Stimulated activated naive CD4-positive, alpha-beta T cell (primary cell): Measurements from ENCODE around the gene TSPAN13.

Experiments used
- DNase-seq, 6 experiments: peaks; one replicate each; lab custom pipeline; 2025; lab: John Stamatoyannopoulos, UW

Gene TSPAN13

GRCh38 chr7:16753102-16753931 is at the start of gene TSPAN13:
Gene TSPAN13, plus strand, starts transcription at chr7:16753755. Its CDS starts 213 bp downstream, at chr7:16753968.
- peak in 5 of 6 experiments; percentile 1 to 38 (median 14) for DNase-seq

DNA sequence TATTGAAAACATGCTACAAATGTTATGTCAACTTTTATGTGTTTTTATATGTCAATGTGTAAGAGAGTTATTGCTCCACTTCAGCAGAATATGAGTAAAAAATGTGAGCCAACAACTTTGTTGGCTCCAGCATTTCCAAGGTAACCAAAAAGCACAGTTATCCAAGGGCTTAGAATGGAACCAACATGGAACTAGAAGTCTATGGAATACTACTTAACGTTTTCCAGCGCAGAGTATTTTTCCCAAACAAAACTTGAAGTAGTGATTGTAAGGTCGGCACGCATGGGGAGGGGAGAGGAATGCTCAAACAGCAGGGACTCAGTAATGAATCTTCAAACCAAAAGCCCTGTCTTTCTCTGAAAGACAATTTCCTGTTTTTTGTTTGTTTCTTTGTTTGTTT is 45.0 kb upstream of the TSPAN13 start:
- no peak for DNase-seq

GRCh38 chr7:16708980-16709379 is 44.6 kb upstream of the TSPAN13 start:
- DNase-seq = no peak

- DNase-seq = no peak
These were observed 42.9 kb upstream of the TSPAN13 start for GRCh38 chr7:16710651-16711050.

DNA sequence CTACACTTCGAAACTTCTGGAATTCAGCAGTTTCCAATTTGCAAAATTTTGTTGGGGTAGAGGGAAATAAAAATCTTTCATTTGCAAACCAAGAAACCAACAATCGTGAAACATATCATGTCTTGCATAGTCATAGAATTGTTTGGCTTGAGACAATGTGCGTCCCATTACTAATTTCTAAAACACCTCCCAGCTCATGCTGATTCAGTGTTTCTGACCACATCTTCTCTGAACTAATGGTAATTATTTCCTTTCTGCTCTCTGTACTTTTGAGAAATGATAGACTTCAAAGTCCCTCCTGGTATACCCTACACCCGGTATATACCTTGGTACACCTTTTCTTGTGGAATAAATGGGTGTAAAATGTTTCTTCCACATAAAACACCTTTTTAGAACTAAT is 41.8 kb upstream of the TSPAN13 start:
- DNase-seq = no peak

DNA sequence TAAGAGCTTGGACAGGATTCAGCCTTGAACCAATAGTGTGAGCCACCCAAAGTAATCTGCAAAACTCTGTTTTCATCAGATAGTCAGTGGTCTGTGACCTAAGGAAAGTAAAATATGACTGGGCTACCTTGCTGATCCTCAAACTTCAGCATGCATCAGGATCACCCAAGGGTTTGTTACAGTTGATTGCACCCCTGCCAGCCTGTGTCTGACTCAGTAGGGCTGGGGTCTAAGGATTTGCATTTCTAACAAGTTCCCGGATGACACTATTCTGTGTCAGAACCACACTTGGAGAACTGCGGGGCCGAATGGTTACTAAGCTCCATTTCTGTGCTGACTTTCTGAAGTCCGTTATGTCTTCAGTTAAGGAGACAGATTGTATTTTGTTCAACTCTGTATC is 40.6 kb upstream of the TSPAN13 start:
- DNase-seq = no peak

GRCh38 chr7:16715928-16716327 is 37.6 kb upstream of the TSPAN13 start:
- DNase-seq = no peak

GRCh38 chr7:16718111-16718656 is 35.4 kb upstream of the TSPAN13 start:
- no peak for DNase-seq

- no peak for DNase-seq
These were observed 33.9 kb upstream of the TSPAN13 start for GRCh38 chr7:16719699-16720098.

- DNase-seq = no peak
These were observed 32.0 kb upstream of the TSPAN13 start for GRCh38 chr7:16721541-16721940.

GRCh38 chr7:16724344-16724743 is 29.2 kb upstream of the TSPAN13 start:
- DNase-seq = no peak

DNA sequence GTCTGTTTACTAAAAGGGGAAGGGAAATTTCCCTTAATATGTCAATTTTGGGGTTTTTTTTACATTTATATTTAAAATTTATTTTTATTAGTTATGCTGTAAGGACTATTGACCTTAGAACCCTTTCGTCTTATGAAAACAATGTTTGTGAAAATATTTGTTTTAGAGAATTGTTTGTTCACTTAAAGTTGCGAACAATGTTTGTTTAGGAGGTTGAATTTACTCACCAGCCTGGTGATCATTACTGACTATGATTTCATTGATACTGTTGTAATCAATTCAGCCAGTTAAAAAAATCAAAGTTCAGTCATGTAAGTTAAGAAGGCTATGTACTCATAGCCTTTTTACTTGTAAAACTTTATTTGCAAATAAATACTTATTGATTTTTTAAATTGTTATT is 27.4 kb upstream of the TSPAN13 start:
- no peak for DNase-seq

GRCh38 chr7:16727736-16728135 is 25.8 kb upstream of the TSPAN13 start:
- DNase-seq = no peak

- DNase-seq = no peak
These were observed 24.7 kb upstream of the TSPAN13 start for GRCh38 chr7:16728811-16729210.

- DNase-seq = no peak
These were observed 24.0 kb upstream of the TSPAN13 start for GRCh38 chr7:16729541-16729940.

DNA sequence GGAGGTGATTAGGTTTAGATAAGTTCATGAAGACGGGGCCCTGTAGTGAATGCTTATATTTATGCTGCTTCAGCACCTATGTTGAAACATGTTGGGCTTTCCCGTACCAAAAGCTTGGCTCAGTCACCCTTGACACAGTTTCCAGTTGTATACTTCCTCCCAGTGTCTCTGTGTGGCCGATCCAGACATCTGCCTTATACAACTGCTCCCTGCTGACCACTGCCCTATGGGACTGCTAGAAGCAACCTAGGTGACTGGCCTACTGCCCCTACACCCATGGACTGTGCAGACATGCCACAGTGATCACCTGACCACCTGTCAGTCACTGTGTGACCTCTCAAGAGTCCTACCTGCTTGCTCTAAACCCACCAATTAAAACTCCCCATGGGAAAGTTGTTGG is 22.6 kb upstream of the TSPAN13 start:
- DNase-seq = no peak

DNA sequence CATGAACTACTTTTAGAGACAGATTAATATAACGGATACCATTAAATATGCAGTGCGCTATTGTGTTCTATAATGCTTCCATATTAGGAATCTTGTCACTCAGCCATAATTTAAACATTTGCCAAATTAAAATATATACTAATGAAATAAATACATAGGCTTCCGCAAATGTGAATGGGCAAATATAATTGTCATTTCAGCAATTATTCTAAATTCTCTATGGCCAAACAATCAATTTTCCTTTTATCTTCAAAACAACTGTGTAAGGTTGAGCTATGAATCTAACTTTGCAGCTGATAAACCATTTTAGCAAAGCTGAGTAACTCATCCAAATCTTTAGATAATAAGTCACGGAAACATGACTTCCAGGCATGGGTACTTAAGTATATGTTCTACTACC is 20.7 kb upstream of the TSPAN13 start:
- DNase-seq = no peak

GRCh38 chr7:16734148-16734726 is 19.3 kb upstream of the TSPAN13 start:
- DNase-seq = no peak

GRCh38 chr7:16735020-16735419 is 18.5 kb upstream of the TSPAN13 start:
- no peak for DNase-seq

DNA sequence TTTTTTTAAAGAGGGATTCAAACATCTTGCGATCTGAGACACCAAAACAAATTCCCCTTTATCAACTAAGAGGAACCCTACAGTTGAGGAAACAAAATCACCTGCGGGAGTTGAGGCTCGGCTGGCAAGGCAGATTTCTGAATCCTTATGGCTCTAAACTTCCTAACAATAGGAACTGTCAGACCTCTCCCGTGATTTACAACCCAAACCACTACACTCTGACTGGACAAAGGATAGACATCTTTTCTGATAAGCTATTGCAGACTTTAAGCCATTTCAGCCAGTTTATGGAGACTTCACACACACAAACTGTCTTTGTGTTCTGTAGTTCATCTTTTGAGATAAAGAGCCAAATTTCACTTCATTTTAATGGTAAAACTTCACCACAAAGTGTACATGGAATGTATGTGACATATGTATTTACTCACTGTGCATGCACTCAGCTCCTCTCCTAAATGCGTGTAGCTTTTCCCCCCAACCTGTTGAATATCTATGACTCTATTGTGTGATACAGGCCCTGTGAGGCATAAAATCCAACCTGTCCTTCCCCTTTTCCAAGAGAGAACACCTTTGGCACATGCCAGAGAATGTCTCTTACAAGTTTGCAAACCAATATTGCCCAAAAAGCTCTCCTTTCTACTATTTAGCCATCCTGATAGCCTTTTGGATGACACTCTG is 15.4 kb upstream of the TSPAN13 start:
- DNase-seq = no peak

GRCh38 chr7:16739863-16740622 is 13.5 kb upstream of the TSPAN13 start:
- DNase-seq = no peak

DNA sequence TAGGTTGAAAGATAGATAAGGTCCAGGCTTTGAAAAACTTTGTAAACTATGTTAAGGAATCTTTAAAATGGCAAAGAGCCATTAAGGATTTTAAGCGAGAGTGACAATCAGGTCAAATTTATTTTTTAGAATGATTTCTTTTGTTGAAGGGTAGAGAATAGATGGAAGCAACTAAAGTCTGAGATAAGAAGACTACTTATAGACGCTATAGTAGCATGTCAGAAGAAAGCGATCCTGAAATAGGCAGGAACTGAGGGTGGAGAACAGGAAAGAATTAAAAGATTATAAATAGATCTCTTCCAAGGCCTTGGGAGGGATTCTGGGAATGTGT is 13.0 kb upstream of the TSPAN13 start:
- DNase-seq = no peak
